ENCODE measurements around the gene FN3KRP. TPM values are rescaled to one million over a fixed set of nuclear protein-coding genes. Genes with fewer than 3 reads are reported as not detected.

The FN3KRP gene
- total RNA-seq, 2 donors from 2014 or later = 34.5 to 40.0 TPM

- Mint-ChIP-seq H3K9me3 (no peaks in the 10 kb centered on the region), H3K27ac (no peak overlapping the region), H3K27me3 (ENCODE audit: insufficient read depth) (no peaks in the 10 kb centered on the region), H3K4me3 (no peak overlapping the region), H3K36me3 (ENCODE audit: low read depth) (no peaks in the 10 kb centered on the region), H3K4me1 (peaks cover 5% of the 10 kb centered on the region)
- Histone ChIP-seq H3K9ac (ENCODE audit: extremely low read depth, low read length, poor library complexity, severe bottlenecking) (no peak overlapping the region), H3K27ac (ENCODE audit: low read depth, low read length) (no peak overlapping the region), H3K27me3 (ENCODE audit: control insufficient read depth, insufficient read depth, low read length, poor library complexity, severe bottlenecking) (no peaks in the 10 kb centered on the region), H3K36me3 (ENCODE audit: control insufficient read depth, insufficient read depth, low read length) (no peaks in the 10 kb centered on the region), H3K4me1 (ENCODE audit: control insufficient read depth, insufficient read depth, low read length) (no peaks in the 10 kb centered on the region), H3K9me3 (ENCODE audit: control insufficient read depth, low read length) (no peaks in the 10 kb centered on the region), H3K4me3 (ENCODE audit: low read length) (no peak overlapping the region)
- WGBS, 2 experiments (ENCODE audit: insufficient coverage in 1 of 2, insufficient read length in 1 of 2) = 91 to 95% methylated on average over 15 to 18 of the region's 19 CpGs
- no peak for TF ChIP-seq CTCF (conservative IDR thresholded peaks at IDR 0.05)
- no peak for DNase-seq
These were observed 45.6 kb upstream of the FN3KRP start for GRCh38 chr17:82670661-82671450.

GRCh38 chr17:82674656-82675475 lies 41.6 kb upstream of the FN3KRP start:
- Histone ChIP-seq H3K27ac (ENCODE audit: low read depth, low read length) (no peak overlapping the region), H3K27me3 (ENCODE audit: control insufficient read depth, insufficient read depth, low read length, poor library complexity, severe bottlenecking) (no peaks in the 10 kb centered on the region), H3K9ac (ENCODE audit: extremely low read depth, low read length, poor library complexity, severe bottlenecking) (no peak overlapping the region), H3K4me1 (ENCODE audit: control insufficient read depth, insufficient read depth, low read length) (no peaks in the 10 kb centered on the region), H3K9me3 (ENCODE audit: control insufficient read depth, low read length) (no peaks in the 10 kb centered on the region), H3K36me3 (ENCODE audit: control insufficient read depth, insufficient read depth, low read length) (no peaks in the 10 kb centered on the region), H3K4me3 (ENCODE audit: low read length) (no peak overlapping the region)
- Mint-ChIP-seq H3K4me3 (no peak overlapping the region), H3K4me1 (no peaks in the 10 kb centered on the region), H3K27me3 (ENCODE audit: insufficient read depth) (no peaks in the 10 kb centered on the region), H3K9me3 (no peaks in the 10 kb centered on the region), H3K36me3 (ENCODE audit: low read depth) (no peaks in the 10 kb centered on the region), H3K27ac (no peak overlapping the region)
- no peak for TF ChIP-seq CTCF (conservative IDR thresholded peaks at IDR 0.05)
- DNase-seq = no peak
- 91% methylated on average over 14 to 20 of the region's 20 CpGs for WGBS, 2 experiments (ENCODE audit: insufficient coverage in 1 of 2, insufficient read length in 1 of 2)

- TF ChIP-seq CTCF (conservative IDR thresholded peaks at IDR 0.05) = no peak
- H3K9me3 ChIP-seq (ENCODE audit: control insufficient read depth, low read length) = no peaks in the 10 kb centered on the region
- no peaks in the 10 kb centered on the region for H3K27me3 ChIP-seq (ENCODE audit: control insufficient read depth, insufficient read depth, low read length, poor library complexity, severe bottlenecking)
- no peaks in the 10 kb centered on the region for H3K36me3 Mint-ChIP-seq (ENCODE audit: low read depth)
- no peak overlapping the region for H3K4me3 ChIP-seq (ENCODE audit: low read length)
- no peak overlapping the region for H3K9ac ChIP-seq (ENCODE audit: extremely low read depth, low read length, poor library complexity, severe bottlenecking)
- H3K4me3 Mint-ChIP-seq = no peak overlapping the region
- no peaks in the 10 kb centered on the region for H3K9me3 Mint-ChIP-seq
- 86% methylated on average over 14 to 18 of the region's 18 CpGs for WGBS, 2 experiments (ENCODE audit: insufficient coverage in 1 of 2, insufficient read length in 1 of 2)
- no peaks in the 10 kb centered on the region for H3K4me1 ChIP-seq (ENCODE audit: control insufficient read depth, insufficient read depth, low read length)
- H3K36me3 ChIP-seq (ENCODE audit: control insufficient read depth, insufficient read depth, low read length) = no peaks in the 10 kb centered on the region
- H3K27me3 Mint-ChIP-seq (ENCODE audit: insufficient read depth) = no peaks in the 10 kb centered on the region
- no peak for DNase-seq
- no peak overlapping the region for H3K27ac ChIP-seq (ENCODE audit: low read depth, low read length)
- H3K27ac Mint-ChIP-seq = no peak overlapping the region
- no peaks in the 10 kb centered on the region for H3K4me1 Mint-ChIP-seq
These were observed 40.8 kb upstream of the FN3KRP start for GRCh38 chr17:82675476-82676245.

Data from endodermal cell (in vitro differentiated cells).